HepG2 (cell line): ENCODE results near the gene TTF2. TPM values are rescaled to one million over a fixed set of nuclear protein-coding genes. Genes with fewer than 3 reads are reported as not detected.

Experiments
- CREB1 ChIP-seq, 2 experiments: fragments of 450-650 bp in 1 of 2; IDR thresholded peaks; 2 replicates each; pipeline ENCODE4 v1.6.1; 2016 to 2017; ENCODE audit warnings: control low read depth in 1 of 2, mild to moderate bottlenecking in 1 of 2, missing compliant biosample characterization in 1 of 2, missing genetic modification characterization in 1 of 2
- ETV6 ChIP-seq: sonication (generic); formaldehyde crosslinking; conservative IDR thresholded peaks from 2 replicates; pipeline ENCODE4 v1.4.0; 2020; ENCODE audit warnings: missing genetic modification reagents
- HNRNPH1 ChIP-seq: fragments of 200-400 bp; formaldehyde crosslinking; optimal IDR thresholded peaks from 2 replicates; pipeline ENCODE3; 2017; ENCODE audit warnings: mild to moderate bottlenecking, low read depth, low read length
- HNRNPL ChIP-seq: fragments of 200-400 bp; formaldehyde crosslinking; IDR thresholded peaks from 2 replicates; pipeline ENCODE4 v1.6.1; 2017; ENCODE audit warnings: mild to moderate bottlenecking, low read depth, low read length
- JUN ChIP-seq: sonication (generic); formaldehyde crosslinking; IDR thresholded peaks from 2 replicates; pipeline ENCODE4 v1.4.0; 2020; ENCODE audit warnings: mild to moderate bottlenecking, missing genetic modification reagents
- MEIS2 ChIP-seq: sonication (generic); formaldehyde crosslinking; IDR thresholded peaks from 2 replicates; pipeline ENCODE4 v1.9.0; 2021; ENCODE audit warnings: mild to moderate bottlenecking, missing genetic modification reagents
- MIXL1 ChIP-seq: IDR thresholded peaks from 2 replicates; pipeline ENCODE4 v1.6.1; 2016
- NFIB ChIP-seq: sonication (generic); formaldehyde crosslinking; IDR thresholded peaks from 2 replicates; pipeline ENCODE4 v1.9.0; 2021; ENCODE audit warnings: missing genetic modification reagents, mild to moderate bottlenecking, borderline replicate concordance
- SIX4 ChIP-seq: sonication (generic); formaldehyde crosslinking; IDR thresholded peaks from 2 replicates; pipeline ENCODE4 v1.4.0; 2020; ENCODE audit warnings: missing genetic modification reagents
- TMF1 ChIP-seq: sonication (generic); formaldehyde crosslinking; IDR thresholded peaks from 2 replicates; pipeline ENCODE4 v1.8.1; 2022; ENCODE audit warnings: low read depth, missing genetic modification reagents
- ZNF230 ChIP-seq: sonication (generic); formaldehyde crosslinking; IDR thresholded peaks from 2 replicates; pipeline ENCODE4 v1.4.0; 2020; ENCODE audit warnings: mild to moderate bottlenecking, missing genetic modification reagents
- ZNF33A ChIP-seq: sonication (generic); formaldehyde crosslinking; IDR thresholded peaks from 2 replicates; pipeline ENCODE4 v1.5.1; 2020; ENCODE audit warnings: missing genetic modification reagents, mild to moderate bottlenecking, moderate library complexity, borderline replicate concordance
- ZNF879 ChIP-seq: sonication (generic); formaldehyde crosslinking; IDR thresholded peaks from 2 replicates; pipeline ENCODE4 v1.8.1; 2023; ENCODE audit warnings: missing genetic modification reagents
- polyA plus RNA-seq, 8 experiments: library from polyadenylated mRNA; depleted of rRNA in 3 of 8; stranded (reverse) in 7 of 8; unstranded in 1 of 8; fragments of >200 nt; fragmentation: Illumina TruSeq in 4 of 8; extraction: Trizol in 4 of 8; gene quantifications; 2 replicates each; pipeline versions ENCODE4 v1.2.1 to v1.2.3, GENCODE V29; 2011 to 2016; ENCODE audit warnings: low read depth in 4 of 8, missing spikeins in 1 of 8, mixed read lengths in 1 of 8; ENCODE audit not compliant: insufficient read depth in 1 of 8
- total RNA-seq, 5 experiments: library from RNA; depleted of rRNA; stranded (reverse); fragments of >200 nt; fragmentation: Illumina TruSeq; extraction: Trizol; gene quantifications; 2 replicates each; pipeline ENCODE4 v1.2.3, GENCODE V29; 2016; ENCODE audit warnings: low read depth in 1 of 5
- TF ChIP-seq, protein P1 (sequence below): sonication (generic); formaldehyde crosslinking; IDR thresholded peaks from 2 replicates; pipeline ENCODE4 v1.4.0; 2020; ENCODE audit warnings: mild to moderate bottlenecking, missing genetic modification reagents, borderline replicate concordance
- TF ChIP-seq, protein P2 (sequence below): sonication (generic); formaldehyde crosslinking; IDR thresholded peaks from 2 replicates; pipeline ENCODE4 v1.9.0; 2021; ENCODE audit warnings: missing genetic modification reagents, mild to moderate bottlenecking, borderline replicate concordance
- TF ChIP-seq, protein P3 (sequence below): sonication (generic); formaldehyde crosslinking; IDR thresholded peaks from 2 replicates; pipeline ENCODE4 v1.5.1; 2020; ENCODE audit warnings: mild to moderate bottlenecking, missing genetic modification reagents, moderate library complexity
- TF ChIP-seq, protein P4 (sequence below): sonication (generic); formaldehyde crosslinking; IDR thresholded peaks from 2 replicates; pipeline ENCODE4 v1.8.1; 2023; ENCODE audit warnings: mild to moderate bottlenecking, missing genetic modification reagents
- TF ChIP-seq, protein P5 (sequence below): sonication (generic); formaldehyde crosslinking; IDR thresholded peaks from 2 replicates; pipeline ENCODE4 v1.4.0; 2020; ENCODE audit warnings: missing genetic modification reagents

The TTF2 gene
- total and polyA plus RNA-seq, 2 of the 13 experiments (the other 11 are each of a cell fraction or from before 2014, with no cell fraction given), result 12.8 to 48.9 TPM

DNA sequence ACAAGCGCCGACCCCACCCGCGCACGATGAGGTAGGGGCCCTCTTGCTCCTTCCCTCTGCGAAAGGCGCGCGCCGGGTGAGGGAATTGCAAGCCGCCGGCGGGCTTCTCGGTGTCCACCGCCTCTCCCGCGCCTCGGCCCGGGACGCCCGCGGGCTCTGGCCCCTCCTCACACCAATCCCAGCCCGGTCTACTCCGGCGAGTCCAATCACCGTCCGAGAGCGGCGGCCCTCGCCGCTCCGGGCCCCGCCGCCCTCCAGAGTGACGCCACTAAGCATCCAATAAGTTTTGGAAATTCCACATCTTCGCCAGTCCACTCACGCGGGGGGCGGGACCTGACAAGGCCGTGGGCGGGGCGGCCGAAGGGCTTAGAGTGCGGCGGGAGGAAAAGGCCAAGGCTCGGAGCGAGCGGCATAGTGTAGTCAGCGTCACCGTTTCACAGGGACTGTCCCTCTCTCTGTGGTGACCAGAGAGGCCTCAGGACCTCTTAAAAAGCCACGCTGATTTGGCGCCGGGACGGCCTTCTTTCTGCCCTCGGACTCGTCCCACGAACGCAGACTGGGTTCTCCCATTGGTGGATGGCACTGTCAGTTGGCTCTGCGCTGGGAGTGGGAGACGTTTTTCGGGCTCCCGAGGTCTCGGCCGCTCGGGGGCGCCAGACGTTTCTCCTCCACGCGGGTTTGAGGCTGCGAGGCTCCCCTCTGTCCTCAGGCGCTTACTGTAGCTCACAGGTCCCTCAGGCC, 61.6 kb downstream of the TTF2 start, which contains the start of gene TRIM45 (continued):
- TF ChIP-seq, protein P1, sequence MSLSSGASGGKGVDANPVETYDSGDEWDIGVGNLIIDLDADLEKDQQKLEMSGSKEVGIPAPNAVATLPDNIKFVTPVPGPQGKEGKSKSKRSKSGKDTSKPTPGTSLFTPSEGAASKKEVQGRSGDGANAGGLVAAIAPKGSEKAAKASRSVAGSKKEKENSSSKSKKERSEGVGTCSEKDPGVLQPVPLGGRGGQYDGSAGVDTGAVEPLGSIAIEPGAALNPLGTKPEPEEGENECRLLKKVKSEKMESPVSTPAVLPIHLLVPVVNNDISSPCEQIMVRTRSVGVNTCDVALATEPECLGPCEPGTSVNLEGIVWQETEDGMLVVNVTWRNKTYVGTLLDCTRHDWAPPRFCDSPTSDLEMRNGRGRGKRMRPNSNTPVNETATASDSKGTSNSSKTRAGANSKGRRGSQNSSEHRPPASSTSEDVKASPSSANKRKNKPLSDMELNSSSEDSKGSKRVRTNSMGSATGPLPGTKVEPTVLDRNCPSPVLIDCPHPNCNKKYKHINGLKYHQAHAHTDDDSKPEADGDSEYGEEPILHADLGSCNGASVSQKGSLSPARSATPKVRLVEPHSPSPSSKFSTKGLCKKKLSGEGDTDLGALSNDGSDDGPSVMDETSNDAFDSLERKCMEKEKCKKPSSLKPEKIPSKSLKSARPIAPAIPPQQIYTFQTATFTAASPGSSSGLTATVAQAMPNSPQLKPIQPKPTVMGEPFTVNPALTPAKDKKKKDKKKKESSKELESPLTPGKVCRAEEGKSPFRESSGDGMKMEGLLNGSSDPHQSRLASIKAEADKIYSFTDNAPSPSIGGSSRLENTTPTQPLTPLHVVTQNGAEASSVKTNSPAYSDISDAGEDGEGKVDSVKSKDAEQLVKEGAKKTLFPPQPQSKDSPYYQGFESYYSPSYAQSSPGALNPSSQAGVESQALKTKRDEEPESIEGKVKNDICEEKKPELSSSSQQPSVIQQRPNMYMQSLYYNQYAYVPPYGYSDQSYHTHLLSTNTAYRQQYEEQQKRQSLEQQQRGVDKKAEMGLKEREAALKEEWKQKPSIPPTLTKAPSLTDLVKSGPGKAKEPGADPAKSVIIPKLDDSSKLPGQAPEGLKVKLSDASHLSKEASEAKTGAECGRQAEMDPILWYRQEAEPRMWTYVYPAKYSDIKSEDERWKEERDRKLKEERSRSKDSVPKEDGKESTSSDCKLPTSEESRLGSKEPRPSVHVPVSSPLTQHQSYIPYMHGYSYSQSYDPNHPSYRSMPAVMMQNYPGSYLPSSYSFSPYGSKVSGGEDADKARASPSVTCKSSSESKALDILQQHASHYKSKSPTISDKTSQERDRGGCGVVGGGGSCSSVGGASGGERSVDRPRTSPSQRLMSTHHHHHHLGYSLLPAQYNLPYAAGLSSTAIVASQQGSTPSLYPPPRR (CRISPR knock-in tag), result 0 out of 2 replicates have a peak, but pooled peaks have one; percentile 23
- TF ChIP-seq, protein P2, sequence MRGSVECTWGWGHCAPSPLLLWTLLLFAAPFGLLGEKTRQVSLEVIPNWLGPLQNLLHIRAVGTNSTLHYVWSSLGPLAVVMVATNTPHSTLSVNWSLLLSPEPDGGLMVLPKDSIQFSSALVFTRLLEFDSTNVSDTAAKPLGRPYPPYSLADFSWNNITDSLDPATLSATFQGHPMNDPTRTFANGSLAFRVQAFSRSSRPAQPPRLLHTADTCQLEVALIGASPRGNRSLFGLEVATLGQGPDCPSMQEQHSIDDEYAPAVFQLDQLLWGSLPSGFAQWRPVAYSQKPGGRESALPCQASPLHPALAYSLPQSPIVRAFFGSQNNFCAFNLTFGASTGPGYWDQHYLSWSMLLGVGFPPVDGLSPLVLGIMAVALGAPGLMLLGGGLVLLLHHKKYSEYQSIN (CRISPR knock-in tag), result no peak
- TF ChIP-seq TMF1 (CRISPR knock-in tag), result no peak
- TF ChIP-seq MEIS2 (CRISPR knock-in tag), result 0 out of 2 replicates have a peak, but pooled peaks have one; percentile 31
- TF ChIP-seq HNRNPL, result peak; percentile 45; the same call in 1 of the 2 replicates
- TF ChIP-seq, protein P3, sequence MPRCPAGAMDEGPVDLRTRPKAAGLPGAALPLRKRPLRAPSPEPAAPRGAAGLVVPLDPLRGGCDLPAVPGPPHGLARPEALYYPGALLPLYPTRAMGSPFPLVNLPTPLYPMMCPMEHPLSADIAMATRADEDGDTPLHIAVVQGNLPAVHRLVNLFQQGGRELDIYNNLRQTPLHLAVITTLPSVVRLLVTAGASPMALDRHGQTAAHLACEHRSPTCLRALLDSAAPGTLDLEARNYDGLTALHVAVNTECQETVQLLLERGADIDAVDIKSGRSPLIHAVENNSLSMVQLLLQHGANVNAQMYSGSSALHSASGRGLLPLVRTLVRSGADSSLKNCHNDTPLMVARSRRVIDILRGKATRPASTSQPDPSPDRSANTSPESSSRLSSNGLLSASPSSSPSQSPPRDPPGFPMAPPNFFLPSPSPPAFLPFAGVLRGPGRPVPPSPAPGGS, result 0 out of 2 replicates have a peak, but pooled peaks have one; percentile 28
- TF ChIP-seq ZNF33A, result no peak
- TF ChIP-seq, protein P4, sequence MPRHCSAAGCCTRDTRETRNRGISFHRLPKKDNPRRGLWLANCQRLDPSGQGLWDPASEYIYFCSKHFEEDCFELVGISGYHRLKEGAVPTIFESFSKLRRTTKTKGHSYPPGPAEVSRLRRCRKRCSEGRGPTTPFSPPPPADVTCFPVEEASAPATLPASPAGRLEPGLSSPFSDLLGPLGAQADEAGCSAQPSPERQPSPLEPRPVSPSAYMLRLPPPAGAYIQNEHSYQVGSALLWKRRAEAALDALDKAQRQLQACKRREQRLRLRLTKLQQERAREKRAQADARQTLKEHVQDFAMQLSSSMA (CRISPR knock-in tag), result no peak
- peak; percentile 94; the same call in 1 of the 2 replicates for TF ChIP-seq ZNF879 (CRISPR knock-in tag)
- peak; percentile 54 for TF ChIP-seq CREB1 (IDR thresholded peaks at IDR 0.05)
- TF ChIP-seq CREB1 (CRISPR knock-in tag; IDR thresholded peaks at IDR 0.05), result peak; percentile 57
- no peak for TF ChIP-seq ETV6
- TF ChIP-seq, protein P5, sequence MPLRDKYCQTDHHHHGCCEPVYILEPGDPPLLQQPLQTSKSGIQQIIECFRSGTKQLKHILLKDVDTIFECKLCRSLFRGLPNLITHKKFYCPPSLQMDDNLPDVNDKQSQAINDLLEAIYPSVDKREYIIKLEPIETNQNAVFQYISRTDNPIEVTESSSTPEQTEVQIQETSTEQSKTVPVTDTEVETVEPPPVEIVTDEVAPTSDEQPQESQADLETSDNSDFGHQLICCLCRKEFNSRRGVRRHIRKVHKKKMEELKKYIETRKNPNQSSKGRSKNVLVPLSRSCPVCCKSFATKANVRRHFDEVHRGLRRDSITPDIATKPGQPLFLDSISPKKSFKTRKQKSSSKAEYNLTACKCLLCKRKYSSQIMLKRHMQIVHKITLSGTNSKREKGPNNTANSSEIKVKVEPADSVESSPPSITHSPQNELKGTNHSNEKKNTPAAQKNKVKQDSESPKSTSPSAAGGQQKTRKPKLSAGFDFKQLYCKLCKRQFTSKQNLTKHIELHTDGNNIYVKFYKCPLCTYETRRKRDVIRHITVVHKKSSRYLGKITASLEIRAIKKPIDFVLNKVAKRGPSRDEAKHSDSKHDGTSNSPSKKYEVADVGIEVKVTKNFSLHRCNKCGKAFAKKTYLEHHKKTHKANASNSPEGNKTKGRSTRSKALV (CRISPR knock-in tag), result 0 out of 2 replicates have a peak, but pooled peaks have one; percentile 24
- TF ChIP-seq NFIB (CRISPR knock-in tag), result no peak
- 0 out of 2 replicates have a peak, but pooled peaks have one; percentile 20 for TF ChIP-seq MIXL1 (CRISPR knock-in tag)
- no peak for TF ChIP-seq ZNF230
- TF ChIP-seq SIX4 (CRISPR knock-in tag), result no peak
- no peak for TF ChIP-seq JUN (CRISPR knock-in tag)
- no peak for TF ChIP-seq HNRNPH1
